ENCODE measurements around the gene LIPA.

DNA sequence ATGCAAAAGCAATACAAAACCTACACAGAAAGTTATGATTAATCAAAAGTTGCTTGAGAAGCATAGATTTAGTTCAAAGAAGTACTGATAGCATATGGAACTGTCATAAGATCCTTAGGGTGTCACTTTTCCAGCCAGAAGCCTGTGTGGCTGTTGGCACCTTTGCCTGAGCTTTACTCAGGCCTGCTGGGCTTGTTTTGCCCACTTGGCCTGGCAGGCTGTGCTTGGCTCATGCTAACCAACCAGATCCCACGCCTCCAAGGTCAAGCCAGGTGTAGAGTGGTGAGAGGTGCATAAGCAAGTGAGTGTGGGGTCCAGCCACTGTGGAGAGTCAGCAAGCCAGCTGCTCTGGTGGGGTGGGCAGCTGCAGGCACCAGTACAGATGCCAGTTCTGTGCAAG is 12.0 kb upstream of the LIPA start:
- TF ChIP-seq, protein P1, sequence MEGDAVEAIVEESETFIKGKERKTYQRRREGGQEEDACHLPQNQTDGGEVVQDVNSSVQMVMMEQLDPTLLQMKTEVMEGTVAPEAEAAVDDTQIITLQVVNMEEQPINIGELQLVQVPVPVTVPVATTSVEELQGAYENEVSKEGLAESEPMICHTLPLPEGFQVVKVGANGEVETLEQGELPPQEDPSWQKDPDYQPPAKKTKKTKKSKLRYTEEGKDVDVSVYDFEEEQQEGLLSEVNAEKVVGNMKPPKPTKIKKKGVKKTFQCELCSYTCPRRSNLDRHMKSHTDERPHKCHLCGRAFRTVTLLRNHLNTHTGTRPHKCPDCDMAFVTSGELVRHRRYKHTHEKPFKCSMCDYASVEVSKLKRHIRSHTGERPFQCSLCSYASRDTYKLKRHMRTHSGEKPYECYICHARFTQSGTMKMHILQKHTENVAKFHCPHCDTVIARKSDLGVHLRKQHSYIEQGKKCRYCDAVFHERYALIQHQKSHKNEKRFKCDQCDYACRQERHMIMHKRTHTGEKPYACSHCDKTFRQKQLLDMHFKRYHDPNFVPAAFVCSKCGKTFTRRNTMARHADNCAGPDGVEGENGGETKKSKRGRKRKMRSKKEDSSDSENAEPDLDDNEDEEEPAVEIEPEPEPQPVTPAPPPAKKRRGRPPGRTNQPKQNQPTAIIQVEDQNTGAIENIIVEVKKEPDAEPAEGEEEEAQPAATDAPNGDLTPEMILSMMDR (conservative IDR thresholded peaks at IDR 0.05): no peak
- no peak for TF ChIP-seq EZH2 (IDR thresholded peaks at IDR 0.05; ENCODE audit: low read depth)
